Measurements from ENCODE around the gene MTR. TPM values are rescaled to one million over a fixed set of nuclear protein-coding genes. Genes with fewer than 3 reads are reported as not detected.

MTR gene
- total and polyA plus RNA-seq, 9 of the 15 experiments (the other 6 are each of a cell fraction or from before 2014, with no cell fraction given): 3.4 to 44.3 (median 20.3) TPM

DNA sequence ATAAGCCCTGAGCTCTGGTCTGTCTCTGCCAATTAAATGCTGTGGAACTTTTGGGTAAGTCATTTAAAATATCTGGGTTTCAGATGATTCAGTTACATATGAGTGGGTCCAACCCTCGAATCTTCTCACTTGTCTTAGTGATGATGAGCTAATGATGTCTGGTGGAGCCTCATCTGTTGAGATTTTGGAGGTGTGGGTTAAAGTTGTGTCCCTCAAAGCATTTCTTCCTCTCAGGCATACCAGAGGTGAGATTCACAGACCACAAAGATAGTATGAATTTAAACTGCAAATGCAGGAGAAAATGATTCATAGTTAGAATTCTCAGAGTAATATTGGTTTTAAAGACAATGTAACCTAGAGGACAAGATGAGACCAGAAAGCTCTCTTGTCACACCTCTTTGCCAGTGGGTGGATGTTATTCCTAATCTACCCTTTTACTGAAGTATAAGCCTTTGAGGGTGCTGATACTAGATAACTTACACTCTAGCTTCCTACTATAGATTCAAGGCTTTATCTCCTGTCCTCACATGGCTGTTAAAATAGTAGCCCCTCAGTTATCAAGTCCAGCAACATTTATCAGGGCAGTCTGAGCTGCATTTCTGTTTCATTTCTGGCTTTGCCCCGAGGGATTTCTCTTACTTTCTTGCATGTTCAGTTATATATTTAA, 118.4 kb downstream of the MTR start (continued):
- TF ChIP-seq, protein P1, sequence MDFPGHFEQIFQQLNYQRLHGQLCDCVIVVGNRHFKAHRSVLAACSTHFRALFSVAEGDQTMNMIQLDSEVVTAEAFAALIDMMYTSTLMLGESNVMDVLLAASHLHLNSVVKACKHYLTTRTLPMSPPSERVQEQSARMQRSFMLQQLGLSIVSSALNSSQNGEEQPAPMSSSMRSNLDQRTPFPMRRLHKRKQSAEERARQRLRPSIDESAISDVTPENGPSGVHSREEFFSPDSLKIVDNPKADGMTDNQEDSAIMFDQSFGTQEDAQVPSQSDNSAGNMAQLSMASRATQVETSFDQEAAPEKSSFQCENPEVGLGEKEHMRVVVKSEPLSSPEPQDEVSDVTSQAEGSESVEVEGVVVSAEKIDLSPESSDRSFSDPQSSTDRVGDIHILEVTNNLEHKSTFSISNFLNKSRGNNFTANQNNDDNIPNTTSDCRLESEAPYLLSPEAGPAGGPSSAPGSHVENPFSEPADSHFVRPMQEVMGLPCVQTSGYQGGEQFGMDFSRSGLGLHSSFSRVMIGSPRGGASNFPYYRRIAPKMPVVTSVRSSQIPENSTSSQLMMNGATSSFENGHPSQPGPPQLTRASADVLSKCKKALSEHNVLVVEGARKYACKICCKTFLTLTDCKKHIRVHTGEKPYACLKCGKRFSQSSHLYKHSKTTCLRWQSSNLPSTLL (IDR thresholded peaks at IDR 0.05): no peak
- TF ChIP-seq ELK3 (CRISPR knock-in tag; IDR thresholded peaks at IDR 0.05) (no peak), ELF4 (CRISPR knock-in tag; IDR thresholded peaks at IDR 0.05) (peak; percentile 94), RBM14 (IDR thresholded peaks at IDR 0.05; ENCODE audit: borderline replicate concordance, insufficient read depth, low read depth, low read length) (no peak), ZNF184 (CRISPR knock-in tag; IDR thresholded peaks at IDR 0.05) (no peak), CBX2 (IDR thresholded peaks at IDR 0.05; ENCODE audit: insufficient read depth, low read length, poor library complexity, severe bottlenecking) (no peak), XRCC4 (IDR thresholded peaks at IDR 0.05; ENCODE audit: extremely low read depth, insufficient read depth, insufficient read length) (no peak), MXI1 (IDR thresholded peaks at IDR 0.05; ENCODE audit: low read depth, low read length) (peak; percentile 48; the same call in 1 of the 2 replicates), ZNF830 (CRISPR knock-in tag; IDR thresholded peaks at IDR 0.05) (no peak), HNRNPUL1 (IDR thresholded peaks at IDR 0.05; ENCODE audit: low read length) (no peak), PML (IDR thresholded peaks at IDR 0.05; ENCODE audit: low read length) (peak; percentile 99), FOXA1 (IDR thresholded peaks at IDR 0.05; ENCODE audit: borderline replicate concordance) (no peak), CAMTA2 (CRISPR knock-in tag; conservative IDR thresholded peaks at IDR 0.05) (no peak), PCBP2 (IDR thresholded peaks at IDR 0.05; ENCODE audit: low read depth, low read length, poor library complexity, severe bottlenecking) (no peak), DACH1 (IDR thresholded peaks at IDR 0.05; ENCODE audit: partially characterized antibody) (peak; percentile 61), HLTF (IDR thresholded peaks at IDR 0.05) (no peak)
- TF ChIP-seq, protein P2, sequence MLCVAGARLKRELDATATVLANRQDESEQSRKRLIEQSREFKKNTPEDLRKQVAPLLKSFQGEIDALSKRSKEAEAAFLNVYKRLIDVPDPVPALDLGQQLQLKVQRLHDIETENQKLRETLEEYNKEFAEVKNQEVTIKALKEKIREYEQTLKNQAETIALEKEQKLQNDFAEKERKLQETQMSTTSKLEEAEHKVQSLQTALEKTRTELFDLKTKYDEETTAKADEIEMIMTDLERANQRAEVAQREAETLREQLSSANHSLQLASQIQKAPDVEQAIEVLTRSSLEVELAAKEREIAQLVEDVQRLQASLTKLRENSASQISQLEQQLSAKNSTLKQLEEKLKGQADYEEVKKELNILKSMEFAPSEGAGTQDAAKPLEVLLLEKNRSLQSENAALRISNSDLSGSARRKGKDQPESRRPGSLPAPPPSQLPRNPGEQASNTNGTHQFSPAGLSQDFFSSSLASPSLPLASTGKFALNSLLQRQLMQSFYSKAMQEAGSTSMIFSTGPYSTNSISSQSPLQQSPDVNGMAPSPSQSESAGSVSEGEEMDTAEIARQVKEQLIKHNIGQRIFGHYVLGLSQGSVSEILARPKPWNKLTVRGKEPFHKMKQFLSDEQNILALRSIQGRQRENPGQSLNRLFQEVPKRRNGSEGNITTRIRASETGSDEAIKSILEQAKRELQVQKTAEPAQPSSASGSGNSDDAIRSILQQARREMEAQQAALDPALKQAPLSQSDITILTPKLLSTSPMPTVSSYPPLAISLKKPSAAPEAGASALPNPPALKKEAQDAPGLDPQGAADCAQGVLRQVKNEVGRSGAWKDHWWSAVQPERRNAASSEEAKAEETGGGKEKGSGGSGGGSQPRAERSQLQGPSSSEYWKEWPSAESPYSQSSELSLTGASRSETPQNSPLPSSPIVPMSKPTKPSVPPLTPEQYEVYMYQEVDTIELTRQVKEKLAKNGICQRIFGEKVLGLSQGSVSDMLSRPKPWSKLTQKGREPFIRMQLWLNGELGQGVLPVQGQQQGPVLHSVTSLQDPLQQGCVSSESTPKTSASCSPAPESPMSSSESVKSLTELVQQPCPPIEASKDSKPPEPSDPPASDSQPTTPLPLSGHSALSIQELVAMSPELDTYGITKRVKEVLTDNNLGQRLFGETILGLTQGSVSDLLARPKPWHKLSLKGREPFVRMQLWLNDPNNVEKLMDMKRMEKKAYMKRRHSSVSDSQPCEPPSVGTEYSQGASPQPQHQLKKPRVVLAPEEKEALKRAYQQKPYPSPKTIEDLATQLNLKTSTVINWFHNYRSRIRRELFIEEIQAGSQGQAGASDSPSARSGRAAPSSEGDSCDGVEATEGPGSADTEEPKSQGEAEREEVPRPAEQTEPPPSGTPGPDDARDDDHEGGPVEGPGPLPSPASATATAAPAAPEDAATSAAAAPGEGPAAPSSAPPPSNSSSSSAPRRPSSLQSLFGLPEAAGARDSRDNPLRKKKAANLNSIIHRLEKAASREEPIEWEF (CRISPR knock-in tag; IDR thresholded peaks at IDR 0.05): 0 out of 2 replicates have a peak, but pooled peaks have one; percentile 48

Data from K562 (cell line).